ENCODE data around the gene LBX2.
A peak's percentile ranks its signal among the peaks of the same experiment; 100 is the strongest.
"Not testable (repeated sequence)": the region's sequence is repeated elsewhere in the genome, so short reads cannot be mapped to it uniquely, and the experiment has no call there.

Gene LBX2

DNA sequence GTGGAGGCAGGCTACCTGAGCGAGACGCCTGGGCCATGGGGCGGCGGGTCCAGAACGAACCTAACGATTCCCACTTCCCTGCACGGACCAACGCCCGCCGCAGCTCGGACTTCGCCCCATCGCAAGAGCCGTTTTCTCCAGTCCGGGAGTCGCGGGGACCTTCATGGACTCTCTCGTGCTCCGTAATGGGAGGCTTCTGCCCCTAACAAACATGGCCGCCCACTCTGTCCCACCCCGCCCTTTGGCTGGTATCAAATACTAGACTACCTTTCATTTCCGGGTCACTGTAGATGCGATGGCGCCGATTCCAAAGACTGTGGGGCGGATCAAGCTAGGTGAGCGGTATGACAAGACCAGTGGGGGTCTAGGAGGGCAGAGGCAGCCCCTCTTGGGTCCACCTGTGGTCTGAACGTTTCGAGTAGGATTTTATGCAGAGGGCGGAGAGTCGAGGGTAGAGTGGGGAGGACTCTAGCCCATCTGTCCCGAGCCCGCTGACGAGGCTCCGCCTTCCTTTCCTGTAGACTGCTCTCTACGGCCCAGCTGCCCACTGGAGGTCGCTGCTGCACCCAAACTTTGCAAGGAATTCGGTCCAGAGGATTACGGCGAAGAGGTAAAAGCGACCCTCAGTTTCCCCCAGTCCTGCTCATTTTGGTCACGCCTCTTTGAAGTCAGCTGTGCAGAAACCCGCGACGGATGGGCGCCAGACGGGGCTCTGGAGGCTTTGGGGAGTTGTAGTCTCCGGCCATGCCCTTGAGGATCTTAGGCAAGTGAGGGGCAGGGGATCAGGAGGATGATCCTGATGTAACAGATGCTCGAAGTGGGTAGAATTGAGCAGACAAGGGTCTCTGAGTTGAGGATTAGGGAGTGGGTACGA, 16.4 kb downstream of the LBX2 start, which contains the start of the genes CCDC142 and TTC31:
Gene CCDC142 (minus strand): TSS at position 198 of the 874 bp plus-strand sequence. CDS start 161 bp downstream, at position 37.
Gene TTC31 (plus strand): TSS at position 281 of the 874 bp plus-strand sequence. CDS start 15 bp downstream, at position 296.
- DNase-seq (ENCODE audit: low spot score), result peak; percentile 88

- DNase-seq (ENCODE audit: low spot score), result peak; percentile 68
Observed at GRCh38 chr2:74481961-74482800, 17.2 kb downstream of the LBX2 start.

DNA sequence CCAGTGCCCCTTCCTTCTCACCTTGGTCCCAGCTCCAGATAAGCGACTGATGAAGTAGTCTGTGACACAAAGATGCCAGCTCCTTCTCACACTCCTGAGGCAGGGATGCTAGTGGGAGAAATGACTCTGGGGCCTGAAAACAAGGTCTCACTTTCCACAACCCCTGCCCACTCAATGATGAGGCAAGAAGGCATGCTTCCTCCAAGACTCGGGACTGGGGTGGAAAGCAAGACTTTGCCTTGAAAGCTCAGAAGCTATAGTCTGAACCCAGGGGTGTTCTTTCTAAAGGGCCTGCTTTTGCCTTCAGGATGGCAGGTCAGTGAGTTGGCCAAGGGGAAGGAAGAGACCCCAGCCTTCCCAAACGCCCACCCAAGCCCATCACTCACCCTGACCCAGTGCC, 18.0 kb downstream of the LBX2 start:
- no peak for DNase-seq (ENCODE audit: low spot score)

DNA sequence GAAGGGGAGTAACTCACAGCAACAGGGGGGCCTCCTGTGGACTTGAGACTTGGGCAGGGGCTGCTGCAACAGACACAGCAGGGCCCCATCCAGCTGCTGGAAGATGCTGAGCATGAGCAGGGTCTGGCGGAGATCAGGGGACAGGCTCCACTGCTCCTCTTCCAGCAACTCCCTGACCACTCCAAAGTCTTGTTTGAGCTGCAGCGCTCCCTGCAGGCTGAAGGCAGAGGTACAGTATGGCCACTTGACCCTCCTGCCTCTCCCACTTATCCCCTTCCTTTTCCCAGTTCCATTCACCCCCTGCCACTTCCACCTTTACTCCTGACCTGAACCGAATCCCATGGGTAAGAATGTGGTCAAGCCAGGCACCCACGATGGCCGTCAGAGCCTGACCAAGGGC, 24.5 kb downstream of the LBX2 start:
- no peak for DNase-seq (ENCODE audit: low spot score)

GRCh38 chr2:74474481-74474880, 24.9 kb downstream of the LBX2 start:
- no peak for DNase-seq (ENCODE audit: low spot score)

- no peak for DNase-seq (ENCODE audit: low spot score)
Observed at GRCh38 chr2:74472945-74473258, 26.5 kb downstream of the LBX2 start.

- DNase-seq (ENCODE audit: low spot score), result peak; percentile 89
Observed at GRCh38 chr2:74472086-74472944, 27.1 kb downstream of the LBX2 start, which contains the start of gene MRPL53. Gene MRPL53 (minus strand): TSS chr2:74472680. CDS start chr2:74472660, 20 bp downstream.

DNA sequence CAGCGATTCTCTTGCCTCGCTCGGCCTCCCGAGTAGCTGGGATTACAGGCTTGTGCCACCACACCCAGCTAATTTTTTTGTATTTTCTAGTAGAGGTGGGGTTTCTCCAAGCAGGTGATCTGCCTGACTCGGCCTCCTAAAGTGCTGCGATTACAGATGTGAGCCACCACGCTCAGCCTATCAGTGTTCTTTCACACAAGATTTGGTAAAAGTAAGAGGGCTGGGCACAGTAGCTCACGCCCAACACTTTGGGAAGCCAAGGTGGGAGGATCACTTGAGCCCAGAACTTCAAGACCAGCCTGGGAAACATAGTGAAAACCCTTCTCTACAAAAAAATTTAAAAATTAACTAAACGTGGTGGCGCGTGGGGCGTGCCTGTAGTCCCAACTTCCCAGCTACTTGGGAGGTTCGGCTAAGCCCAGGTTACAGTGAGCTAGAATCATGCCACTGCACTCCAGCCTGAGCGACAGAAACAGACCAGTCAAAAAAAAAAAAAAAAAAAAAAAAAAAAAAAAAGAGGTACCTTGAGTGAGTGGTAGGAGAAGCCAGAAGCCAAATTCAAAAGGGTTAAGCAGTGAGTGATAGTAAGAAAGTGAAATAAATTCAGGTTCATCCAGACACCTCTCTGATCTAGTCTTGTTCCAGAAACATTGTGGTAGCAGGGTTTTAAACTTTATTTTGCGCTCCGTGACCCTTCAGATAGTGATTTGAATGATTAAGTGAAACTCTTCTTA, 27.9 kb downstream of the LBX2 start:
- no peak for DNase-seq (ENCODE audit: low spot score)

- not testable (repeated sequence) for DNase-seq (ENCODE audit: low spot score)
Observed at GRCh38 chr2:74470742-74471141, 28.7 kb downstream of the LBX2 start.

- peak; percentile 37 for DNase-seq (ENCODE audit: low spot score)
Observed at GRCh38 chr2:74464406-74464805, 35.0 kb downstream of the LBX2 start.

GRCh38 chr2:74462786-74463105, 36.7 kb downstream of the LBX2 start:
- DNase-seq (ENCODE audit: low spot score), result no peak

DNA sequence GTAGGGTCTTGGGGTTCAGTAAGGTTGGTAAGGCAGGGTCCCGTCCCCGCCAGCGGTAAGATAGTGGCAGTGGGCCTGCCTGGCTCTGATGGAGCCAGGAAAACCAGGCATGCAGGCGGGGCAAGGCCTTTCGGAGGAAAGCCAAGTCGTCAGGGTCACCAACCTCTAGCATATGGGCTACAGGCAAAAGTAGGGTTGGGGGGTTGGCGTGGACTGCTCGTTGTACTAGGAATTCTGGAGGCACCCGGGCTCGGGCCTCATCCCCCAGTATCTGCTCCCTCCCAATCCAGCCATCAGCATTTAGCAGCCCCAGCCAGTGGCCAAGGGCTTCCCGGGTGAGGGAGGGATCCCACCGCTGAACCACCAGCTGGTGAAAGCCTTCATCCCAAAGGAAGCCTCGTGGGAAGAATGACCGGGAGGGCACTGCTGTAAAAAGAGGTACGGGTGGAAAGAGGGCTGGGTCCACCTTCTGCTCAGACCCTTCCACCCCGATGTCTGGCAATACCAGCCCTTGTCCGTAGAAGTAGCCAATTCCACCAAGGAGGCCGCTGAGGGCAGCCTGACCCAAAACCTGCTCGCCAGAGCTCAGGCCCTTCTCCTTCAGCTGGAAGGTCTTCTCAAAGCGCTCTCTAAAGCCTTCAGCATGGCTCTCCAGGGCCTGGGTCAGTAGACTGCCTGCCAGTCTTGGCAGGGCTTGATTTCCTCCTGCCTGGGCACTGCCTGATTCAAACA, 37.2 kb downstream of the LBX2 start:
- DNase-seq (ENCODE audit: low spot score), result no peak

- DNase-seq (ENCODE audit: low spot score), result peak; percentile 33
Observed at GRCh38 chr2:74461187-74462053, 38.0 kb downstream of the LBX2 start.

GRCh38 chr2:74460187-74460586, 39.2 kb downstream of the LBX2 start:
- not testable (repeated sequence) for DNase-seq (ENCODE audit: low spot score)

DNA sequence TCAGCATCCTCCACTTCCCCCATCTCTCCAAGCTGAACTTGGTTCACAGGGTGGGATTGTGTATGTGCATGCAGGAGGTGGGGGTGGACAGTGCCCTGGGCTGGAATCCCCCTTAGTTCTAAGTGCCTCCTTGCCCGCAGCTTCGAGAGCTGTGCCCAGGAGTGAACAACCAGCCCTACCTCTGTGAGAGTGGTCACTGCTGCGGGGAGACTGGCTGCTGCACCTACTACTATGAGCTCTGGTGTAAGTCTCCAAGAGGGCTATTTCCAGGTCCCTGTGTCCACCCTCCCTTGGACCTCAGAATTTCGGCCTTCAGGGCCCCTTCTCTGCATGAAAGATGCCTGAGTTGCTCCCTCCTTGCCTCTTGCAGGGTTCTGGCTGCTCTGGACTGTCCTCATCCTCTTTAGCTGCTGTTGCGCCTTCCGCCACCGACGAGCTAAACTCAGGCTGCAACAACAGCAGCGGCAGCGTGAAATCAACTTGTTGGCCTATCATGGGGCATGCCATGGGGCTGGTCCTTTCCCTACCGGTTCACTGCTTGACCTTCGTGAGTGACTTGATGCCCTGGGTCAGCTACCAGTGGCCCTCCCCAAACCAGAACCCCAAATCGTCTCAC, 39.8 kb downstream of the LBX2 start:
- not testable (repeated sequence) for DNase-seq (ENCODE audit: low spot score)

GRCh38 chr2:74458938-74459363, 40.5 kb downstream of the LBX2 start:
- no peak for DNase-seq (ENCODE audit: low spot score)

DNA sequence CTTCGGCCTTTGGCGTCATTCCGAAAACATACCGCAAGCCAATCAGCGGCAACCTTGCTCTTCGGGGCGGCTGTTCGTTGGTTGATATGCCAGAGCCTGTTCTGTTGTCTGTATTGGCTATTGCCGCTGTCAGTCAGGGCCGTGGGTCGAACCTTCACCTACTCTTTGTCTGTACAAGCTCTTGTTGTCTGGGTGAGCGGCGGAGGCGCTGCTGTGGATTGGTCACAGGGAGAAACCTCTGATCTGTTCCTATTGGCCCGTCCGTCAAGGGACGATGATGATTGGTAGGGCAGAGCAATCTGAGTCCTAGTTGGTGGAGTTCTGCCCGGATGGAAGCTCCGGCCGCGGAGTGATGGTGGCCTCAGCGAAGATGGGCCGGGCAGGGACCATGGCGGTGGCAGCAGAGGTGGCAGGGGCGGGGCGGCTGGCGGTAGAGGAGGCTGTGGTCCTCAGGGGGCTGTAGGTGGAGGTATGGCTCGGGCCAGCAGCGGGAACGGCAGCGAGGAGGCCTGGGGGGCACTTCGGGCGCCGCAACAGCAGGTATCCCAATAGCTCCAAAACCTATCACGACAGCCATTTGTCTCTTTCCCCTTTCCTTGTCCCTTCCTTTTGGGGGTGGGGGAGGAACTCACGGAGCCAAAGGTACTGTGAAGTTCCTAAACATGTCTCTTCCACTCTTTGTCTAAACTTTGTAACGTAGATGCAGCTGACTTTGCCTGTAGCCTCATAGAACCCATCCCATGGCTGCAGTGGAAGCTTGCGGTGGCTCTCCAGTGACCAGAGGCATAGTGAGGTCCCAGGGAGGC, 41.1 kb downstream of the LBX2 start, which contains the start of gene WBP1:
Gene WBP1 (plus strand): TSS at position 307 of the 806 bp plus-strand sequence. CDS start 165 bp downstream, at position 472.
- DNase-seq (ENCODE audit: low spot score), result peak; percentile 92

DNA sequence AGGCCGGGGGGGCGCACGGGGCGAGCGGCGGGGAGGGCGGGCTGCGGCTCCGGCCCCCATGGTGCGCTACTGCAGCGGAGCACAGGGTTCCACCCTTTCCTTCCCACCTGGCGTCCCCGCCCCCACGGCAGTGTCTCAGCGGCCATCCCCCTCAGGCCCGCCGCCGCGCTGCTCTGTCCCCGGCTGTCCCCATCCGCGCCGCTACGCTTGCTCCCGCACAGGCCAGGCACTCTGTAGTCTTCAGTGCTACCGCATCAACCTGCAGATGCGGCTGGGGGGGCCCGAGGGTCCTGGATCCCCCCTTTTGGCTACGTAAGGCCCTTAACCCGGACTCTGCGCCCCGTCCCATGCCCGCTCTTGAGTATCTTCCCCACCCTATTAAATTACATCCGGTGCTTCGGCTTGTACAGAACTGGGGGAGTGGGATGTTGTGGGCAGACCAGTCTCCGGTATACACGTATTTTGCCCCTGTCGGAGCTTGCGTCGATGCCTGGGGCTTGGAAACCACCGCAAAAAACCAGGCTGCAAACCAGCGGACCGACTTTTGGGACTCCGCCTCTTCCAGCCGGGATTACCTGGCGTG, 41.8 kb downstream of the LBX2 start:
- DNase-seq (ENCODE audit: low spot score), result peak; percentile 70

Measured in D341Med (cell line).